Choroid plexus epithelial cell (primary cell): ENCODE data around the gene RTL5.
A peak's percentile ranks its signal among the peaks of the same experiment; 100 is the strongest.

Experiments
- DNase-seq: peaks from one replicate; pipeline ENCODE4 v3.0.0-alpha.2; 2010; ENCODE audit warnings: low read depth
- H3K4me3 ChIP-seq: 2 replicates; pipeline ENCODE4 v1.5.1; 2011; ENCODE audit warnings: low read depth, mild to moderate bottlenecking, control low read depth, low read length, moderate library complexity
- TF ChIP-seq, protein P1 (sequence below): conservative IDR thresholded peaks from 2 replicates; pipeline ENCODE4 v1.5.1; 2011; ENCODE audit warnings: low read depth, mild to moderate bottlenecking, control low read depth, inconsistent platforms, low read length, moderate library complexity

Gene RTL5

DNA sequence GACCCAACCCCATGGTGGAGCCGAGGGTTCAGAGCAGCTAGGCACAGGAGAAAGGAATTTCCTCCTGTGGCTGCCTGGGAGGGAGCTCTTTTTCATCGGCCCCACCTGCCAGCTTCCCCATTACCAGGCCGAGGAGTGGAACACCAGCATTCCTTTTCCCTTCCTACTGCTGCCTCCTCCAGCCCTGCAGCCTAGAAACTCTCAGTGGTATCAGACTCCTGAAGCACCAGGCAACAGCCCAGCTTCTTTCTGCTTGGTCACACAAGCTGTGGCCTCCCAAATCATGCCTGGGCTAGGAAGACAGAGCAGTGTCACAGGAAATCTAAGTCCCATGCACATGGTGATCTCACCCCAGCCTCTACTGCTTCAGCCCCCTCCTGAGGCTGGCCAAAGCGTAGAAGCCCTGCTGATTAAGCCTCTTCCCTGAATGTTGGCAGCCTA, 30.1 kb downstream of the RTL5 start:
- DNase-seq = no peak
- TF ChIP-seq, protein P1, sequence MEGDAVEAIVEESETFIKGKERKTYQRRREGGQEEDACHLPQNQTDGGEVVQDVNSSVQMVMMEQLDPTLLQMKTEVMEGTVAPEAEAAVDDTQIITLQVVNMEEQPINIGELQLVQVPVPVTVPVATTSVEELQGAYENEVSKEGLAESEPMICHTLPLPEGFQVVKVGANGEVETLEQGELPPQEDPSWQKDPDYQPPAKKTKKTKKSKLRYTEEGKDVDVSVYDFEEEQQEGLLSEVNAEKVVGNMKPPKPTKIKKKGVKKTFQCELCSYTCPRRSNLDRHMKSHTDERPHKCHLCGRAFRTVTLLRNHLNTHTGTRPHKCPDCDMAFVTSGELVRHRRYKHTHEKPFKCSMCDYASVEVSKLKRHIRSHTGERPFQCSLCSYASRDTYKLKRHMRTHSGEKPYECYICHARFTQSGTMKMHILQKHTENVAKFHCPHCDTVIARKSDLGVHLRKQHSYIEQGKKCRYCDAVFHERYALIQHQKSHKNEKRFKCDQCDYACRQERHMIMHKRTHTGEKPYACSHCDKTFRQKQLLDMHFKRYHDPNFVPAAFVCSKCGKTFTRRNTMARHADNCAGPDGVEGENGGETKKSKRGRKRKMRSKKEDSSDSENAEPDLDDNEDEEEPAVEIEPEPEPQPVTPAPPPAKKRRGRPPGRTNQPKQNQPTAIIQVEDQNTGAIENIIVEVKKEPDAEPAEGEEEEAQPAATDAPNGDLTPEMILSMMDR = no peak
- H3K4me3 ChIP-seq = no peak overlapping the region

DNA sequence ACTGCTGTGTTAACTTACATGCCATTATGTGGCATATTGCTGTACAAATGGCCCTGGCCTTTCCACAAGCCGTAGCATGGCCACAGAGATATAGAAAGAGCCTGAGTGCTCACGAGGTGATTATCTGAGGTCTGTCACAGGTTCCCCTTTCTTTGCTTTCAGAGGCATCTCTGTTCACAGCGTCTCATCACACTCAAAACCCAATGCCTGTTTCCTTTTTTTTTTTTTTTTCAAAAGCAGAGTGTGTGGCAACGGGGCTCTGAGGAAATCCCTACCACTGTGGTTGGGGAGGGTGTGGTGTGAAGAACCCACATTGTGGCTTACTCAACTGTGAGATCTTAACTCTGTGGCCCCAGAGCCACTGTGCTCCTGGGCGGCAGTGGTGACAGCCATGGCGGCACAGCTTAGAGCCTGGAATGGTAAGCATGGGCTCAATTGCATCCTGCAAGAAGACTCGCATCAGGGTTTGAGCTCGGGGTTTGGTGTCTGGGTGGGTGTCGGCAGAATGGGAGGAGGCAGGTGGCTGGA, 30.8 kb downstream of the RTL5 start:
- H3K4me3 ChIP-seq = no peak overlapping the region
- TF ChIP-seq, protein P1 = no peak
- no peak for DNase-seq

DNA sequence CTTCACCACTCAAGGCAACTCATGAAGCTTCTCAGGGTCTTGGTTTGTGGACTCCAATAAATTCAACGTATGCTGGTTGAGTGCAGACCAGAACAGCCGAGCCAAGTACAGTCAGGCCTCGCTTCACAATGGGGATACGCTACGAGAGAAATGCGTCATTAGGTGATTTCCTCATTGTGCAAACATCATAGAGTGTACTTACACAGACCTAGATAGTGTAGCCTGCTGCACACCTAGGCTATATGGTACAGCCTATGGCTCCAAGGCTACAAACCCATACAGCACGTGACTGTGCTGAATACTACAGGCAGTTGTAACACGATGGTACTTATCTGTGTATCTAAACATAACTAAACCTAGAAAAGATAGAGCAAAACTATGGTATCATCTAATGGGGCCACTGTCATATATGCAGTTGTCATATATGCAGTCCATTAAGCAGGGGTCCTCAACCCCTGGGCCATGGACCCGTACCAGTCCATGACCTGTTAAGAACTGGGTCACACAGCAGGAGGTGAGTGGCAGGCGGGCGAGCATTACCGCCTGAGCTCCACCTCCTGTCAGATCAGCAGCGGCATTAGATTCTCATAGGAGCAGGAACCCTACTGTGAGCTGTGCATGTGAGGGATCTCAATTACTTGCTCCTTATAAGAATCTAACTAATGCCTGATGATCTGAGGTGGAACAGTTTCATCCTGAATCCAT, 31.5 kb downstream of the RTL5 start:
- H3K4me3 ChIP-seq = no peak overlapping the region
- TF ChIP-seq, protein P1 = no peak
- DNase-seq = no peak

DNA sequence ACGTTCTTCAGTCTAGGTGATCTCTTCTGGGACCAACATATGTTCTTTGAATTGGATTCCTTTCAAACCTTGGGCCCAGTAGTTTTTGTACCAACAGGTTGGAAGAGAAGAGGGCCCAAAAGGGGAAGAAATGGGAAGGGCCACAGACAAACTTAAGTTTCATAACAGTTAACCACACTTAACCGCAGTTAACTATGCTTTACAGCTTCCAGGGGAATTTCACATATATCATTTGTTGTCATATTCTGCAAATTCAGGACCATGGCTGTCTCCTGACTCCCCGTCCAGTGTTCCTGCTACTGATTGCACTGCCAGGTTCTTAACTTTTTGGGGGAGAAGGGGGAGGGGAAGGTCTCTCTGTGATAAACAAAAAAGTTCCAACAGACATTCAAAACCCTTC, 34.6 kb downstream of the RTL5 start:
- H3K4me3 ChIP-seq = no peak overlapping the region
- TF ChIP-seq, protein P1 = no peak
- no peak for DNase-seq

DNA sequence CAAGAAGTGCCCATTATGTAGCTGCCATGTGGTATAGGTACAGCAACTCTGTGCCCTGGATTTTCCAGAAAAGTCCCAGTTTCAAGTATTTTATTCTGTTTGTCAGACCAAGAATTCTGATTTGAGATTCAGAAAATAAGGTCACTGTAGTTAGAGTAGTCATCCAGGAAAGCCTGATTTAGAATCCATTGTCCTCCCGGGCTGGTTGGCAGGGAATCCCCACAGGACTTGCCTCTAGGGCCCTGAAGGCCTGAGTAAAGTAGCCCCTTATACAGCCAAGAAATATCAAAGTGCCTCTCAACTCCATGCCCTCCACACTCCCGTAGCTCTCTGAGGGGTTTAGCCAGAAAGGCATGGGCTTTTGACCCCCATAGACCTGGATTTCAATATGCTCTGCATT, 36.3 kb downstream of the RTL5 start:
- no peak for DNase-seq
- no peak overlapping the region for H3K4me3 ChIP-seq
- TF ChIP-seq, protein P1 = no peak

DNA sequence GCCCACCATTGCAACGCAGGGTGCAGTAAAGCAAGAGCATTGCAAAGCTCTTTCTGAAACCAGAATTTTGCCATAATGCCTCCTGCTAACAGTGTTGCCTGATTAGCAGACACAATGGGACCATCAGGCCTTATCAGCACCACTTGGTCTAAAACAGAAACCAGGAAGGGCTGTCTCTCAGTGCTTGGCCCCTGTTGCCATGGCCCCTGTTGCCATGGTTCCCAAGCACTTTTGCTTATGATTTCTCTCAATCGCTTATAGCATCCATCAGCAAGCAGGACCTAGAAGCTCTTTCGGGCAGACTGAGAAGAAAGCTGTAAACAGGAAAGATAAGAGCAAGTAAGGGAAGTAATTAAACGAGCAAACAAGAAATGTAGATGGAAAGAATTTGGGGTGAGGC, 36.8 kb downstream of the RTL5 start:
- TF ChIP-seq, protein P1 = no peak
- peak; percentile 52 for DNase-seq
- H3K4me3 ChIP-seq = no peak overlapping the region

DNA sequence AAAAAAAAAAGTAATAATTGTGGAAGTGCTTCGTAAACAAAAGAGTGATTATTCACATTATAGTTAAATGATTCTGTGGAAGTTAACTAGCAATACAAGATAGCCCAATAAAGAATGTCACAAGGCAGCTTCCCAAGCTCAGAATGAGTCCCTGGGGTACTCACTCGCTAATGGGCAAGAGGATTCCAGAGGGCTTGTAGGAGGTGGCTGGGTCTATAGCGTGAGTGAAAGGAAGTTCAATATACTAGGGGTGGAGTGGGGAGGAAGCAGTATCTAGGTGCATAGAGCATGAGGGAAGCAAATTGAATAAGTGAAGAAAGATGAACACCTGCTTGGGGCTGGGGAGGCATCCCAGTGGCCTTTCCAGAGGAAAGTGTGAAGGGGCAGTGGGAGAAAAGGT, 42.5 kb downstream of the RTL5 start:
- no peak for DNase-seq
- TF ChIP-seq, protein P1 = no peak

More for the DNA sequence above, 42.5 kb downstream of the RTL5 start:
- no peak overlapping the region for H3K4me3 ChIP-seq
